Cardiac fibroblast (primary cell): Measurements from ENCODE around the gene THADA.
"Not testable (repeated sequence)": the region's sequence is repeated elsewhere in the genome, so short reads cannot be mapped to it uniquely, and the experiment has no call there.

Source experiments
- DNase-seq, 2 donors: peaks; one replicate each; pipeline versions ENCODE4 v3.0.0 to v3.0.0-alpha.2; 2010; ENCODE audit warnings: low read depth in 2 of 2
- H3K4me3 ChIP-seq, 2 donors: replicated peaks in 1 of 2; 1 replicate in 1 of 2; 2 replicates in 1 of 2; pipeline ENCODE4 v1.5.1; 2011; ENCODE audit warnings: low read depth in 2 of 2, low read length in 2 of 2, mild to moderate bottlenecking in 2 of 2, moderate library complexity in 1 of 2
- CTCF ChIP-seq: IDR thresholded peaks from one replicate; pipeline ENCODE4 v1.5.1; 2011; ENCODE audit warnings: low read depth, mild to moderate bottlenecking, low read length, inconsistent platforms

THADA gene

GRCh38 chr2:43448822-43449110, 147.1 kb downstream of the THADA start:
- peak in 1 of 2 donors; percentile 49 for DNase-seq
- no peak for TF ChIP-seq CTCF

DNA sequence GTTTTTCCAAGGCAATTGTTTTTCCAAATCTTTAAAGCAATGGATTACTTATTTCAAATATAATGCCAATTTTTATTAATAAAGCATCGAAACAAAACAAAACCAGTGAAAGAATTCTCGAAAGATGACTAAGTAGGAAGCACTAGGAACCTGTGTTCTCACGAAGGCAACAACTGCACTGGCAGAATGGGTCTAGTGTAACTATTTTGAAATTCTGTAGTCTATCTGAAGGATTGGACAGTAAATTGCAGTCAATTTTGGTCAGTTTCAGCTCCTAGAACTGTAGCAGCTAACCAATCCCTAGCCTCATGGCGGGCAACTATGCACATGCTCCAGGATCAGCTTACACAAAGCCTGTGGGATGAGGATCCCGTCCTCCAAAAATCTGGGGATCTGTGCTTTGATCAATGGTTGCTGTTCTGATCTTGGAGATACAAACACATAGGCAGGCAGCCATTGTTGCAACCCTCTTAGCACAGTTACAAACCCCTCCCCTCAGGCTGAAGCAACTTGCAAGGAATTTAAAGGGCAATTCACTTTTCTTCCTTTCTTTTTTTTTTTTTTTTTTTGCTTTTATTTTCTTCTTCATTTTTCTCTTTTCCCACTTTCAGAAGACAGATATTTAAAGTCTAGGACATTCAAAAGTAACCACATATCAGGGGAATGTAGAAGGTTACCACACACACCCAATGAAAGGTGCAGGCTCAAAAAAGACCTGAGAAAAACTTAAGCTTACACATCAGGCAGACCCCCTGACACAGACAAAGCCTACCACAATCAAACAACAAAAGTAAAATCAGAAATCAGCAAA, 147.6 kb downstream of the THADA start:
- DNase-seq: peak in 1 of 2 donors; percentile 43
- no peak overlapping the region for H3K4me3 ChIP-seq
- no peak for TF ChIP-seq CTCF

More at GRCh38 chr2:43448822-43449110, 147.1 kb downstream of the THADA start:
- H3K4me3 ChIP-seq: no peak overlapping the region

DNA sequence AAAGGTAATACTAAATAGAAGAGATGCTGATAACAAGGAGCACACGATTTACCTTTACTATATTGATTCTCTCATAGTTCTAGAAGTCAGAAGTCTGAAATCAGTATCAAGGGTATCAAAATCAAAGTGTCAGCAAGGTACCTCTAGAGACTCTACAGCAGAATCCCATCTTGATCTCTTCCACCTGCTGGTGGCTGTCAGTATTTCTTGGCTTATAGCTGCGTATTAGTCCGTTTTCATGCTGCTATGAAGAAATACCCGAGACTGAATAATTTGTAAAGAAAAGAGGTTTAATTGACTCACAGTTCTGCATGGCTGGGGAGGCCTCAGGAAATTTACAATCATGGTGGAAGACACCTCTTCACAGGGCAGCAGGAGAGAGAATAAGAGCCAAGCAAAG, 149.1 kb downstream of the THADA start:
- not testable (repeated sequence) for DNase-seq

GRCh38 chr2:43445781-43446180, 150.1 kb downstream of the THADA start:
- H3K4me3 ChIP-seq: no peak overlapping the region
- DNase-seq: no peak
- TF ChIP-seq CTCF: no peak

More for the DNA sequence above, 149.1 kb downstream of the THADA start:
- not testable (repeated sequence) for H3K4me3 ChIP-seq

- H3K4me3 ChIP-seq: no peak overlapping the region
- no peak for TF ChIP-seq CTCF
- DNase-seq: peak in 1 of 2 donors; percentile 79
These were observed 150.7 kb downstream of the THADA start for GRCh38 chr2:43444989-43445645.

DNA sequence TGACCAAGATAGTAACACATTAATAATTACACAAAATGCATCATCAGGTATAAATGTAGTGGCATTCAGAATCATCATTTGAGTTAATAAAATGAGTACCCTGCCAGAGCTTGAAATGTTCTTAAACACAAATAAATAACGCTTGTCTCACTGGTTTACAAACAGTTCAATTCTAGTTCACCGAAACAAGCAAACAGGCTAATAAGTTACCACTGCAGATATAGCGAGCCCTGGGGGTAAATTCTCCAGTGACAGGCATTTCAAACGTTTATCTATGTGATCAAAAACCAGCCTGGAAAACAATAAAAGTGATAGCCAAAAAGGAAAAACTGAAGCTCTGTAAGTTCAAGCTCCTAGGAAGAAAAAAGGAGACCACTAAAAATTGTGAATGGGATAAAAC, 152.6 kb downstream of the THADA start:
- no peak for TF ChIP-seq CTCF
- no peak overlapping the region for H3K4me3 ChIP-seq
- DNase-seq: no peak

DNA sequence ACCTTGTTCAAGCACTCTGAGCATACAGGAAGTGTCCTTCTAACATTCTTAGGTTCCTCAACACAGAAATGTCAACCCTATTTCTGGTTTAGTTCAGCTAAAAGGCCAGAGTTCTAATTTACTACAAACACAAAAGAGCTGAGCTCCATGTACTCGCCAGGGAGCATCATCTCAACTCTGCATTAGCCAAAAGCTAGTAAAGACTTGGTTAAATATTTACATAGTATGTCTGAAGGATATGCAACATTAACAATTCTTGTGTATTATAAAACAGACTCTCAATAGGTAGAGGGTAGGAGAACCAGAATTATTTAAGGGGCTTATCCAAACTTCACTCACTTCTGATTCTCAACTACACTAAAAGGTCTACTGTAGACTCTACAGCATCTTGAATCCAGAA, 154.6 kb downstream of the THADA start:
- no peak for DNase-seq
- H3K4me3 ChIP-seq: no peak overlapping the region
- no peak for TF ChIP-seq CTCF
